HG02798 (cell line): ENCODE results near the gene GAS2L3.

Experiments
- ATAC-seq: cut with Tn5 transposase; IDR thresholded peaks from one replicate; pipeline ENCODE4 v1.9.1; 2021; ENCODE audit warnings: mild to moderate bottlenecking; ENCODE audit not compliant: unreplicated experiment, poor library complexity

Gene GAS2L3

DNA sequence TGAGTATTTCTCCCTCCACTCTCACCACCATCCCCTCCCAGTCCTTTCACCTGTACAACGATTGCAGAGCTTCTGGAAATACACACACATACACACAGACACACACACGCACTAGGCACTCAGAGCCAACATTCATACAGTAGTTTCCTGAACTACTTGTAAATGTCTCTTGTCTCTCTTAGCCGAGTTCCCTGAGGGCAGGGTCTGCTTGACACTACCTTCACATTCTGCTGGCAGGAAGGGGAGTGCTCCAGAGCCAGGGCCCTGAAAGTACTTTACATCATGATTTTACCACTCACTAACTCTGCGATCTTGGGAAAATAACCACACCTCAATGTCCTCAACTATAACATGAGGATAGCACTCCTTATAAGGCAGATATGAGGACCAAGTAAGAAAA lies 82.7 kb downstream of the GAS2L3 start:
- no peak for ATAC-seq

- ATAC-seq, result no peak
These were observed 83.4 kb downstream of the GAS2L3 start for GRCh38 chr12:100656856-100657255.

GRCh38 chr12:100661300-100661951 lies 87.9 kb downstream of the GAS2L3 start:
- peak; percentile 38 for ATAC-seq

- no peak for ATAC-seq
These were observed 93.1 kb downstream of the GAS2L3 start for GRCh38 chr12:100666588-100666987.

- ATAC-seq, result peak; percentile 79
These were observed 95.6 kb downstream of the GAS2L3 start for GRCh38 chr12:100668945-100669536.

GRCh38 chr12:100669922-100670321 lies 96.4 kb downstream of the GAS2L3 start:
- no peak for ATAC-seq

DNA sequence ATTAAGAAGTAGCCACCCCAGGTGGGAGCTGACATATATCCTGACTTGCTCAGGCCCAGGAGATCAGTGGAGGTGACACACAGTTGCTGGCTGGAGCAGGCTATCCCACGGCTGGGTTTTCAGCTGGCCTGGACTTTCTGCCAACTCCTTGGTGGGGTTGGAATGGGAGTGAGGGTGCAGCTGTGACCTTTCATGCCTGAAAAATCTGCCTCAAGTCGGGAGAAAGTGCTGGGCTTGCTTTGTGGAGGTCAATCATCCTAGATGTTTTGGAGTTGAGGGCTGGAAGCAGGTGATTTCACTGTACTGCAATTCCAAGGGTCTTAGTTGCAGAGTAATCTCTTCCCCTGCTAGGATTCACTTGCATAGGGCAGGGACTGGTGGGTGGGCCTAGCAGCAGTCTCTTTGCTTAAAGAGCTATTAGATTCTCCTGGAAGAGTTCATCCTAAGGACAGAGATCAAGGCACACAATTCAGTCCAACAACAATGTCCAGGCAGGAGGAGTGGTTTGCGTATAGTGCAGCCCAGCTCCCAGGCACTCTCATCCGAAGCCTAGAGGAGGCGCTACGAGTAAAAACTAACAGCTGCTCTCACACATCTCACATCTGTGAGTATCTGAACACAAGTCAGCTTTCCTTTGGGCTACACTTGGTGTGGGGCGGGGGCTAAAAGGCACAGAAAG lies 98.1 kb downstream of the GAS2L3 start:
- ATAC-seq, result no peak

DNA sequence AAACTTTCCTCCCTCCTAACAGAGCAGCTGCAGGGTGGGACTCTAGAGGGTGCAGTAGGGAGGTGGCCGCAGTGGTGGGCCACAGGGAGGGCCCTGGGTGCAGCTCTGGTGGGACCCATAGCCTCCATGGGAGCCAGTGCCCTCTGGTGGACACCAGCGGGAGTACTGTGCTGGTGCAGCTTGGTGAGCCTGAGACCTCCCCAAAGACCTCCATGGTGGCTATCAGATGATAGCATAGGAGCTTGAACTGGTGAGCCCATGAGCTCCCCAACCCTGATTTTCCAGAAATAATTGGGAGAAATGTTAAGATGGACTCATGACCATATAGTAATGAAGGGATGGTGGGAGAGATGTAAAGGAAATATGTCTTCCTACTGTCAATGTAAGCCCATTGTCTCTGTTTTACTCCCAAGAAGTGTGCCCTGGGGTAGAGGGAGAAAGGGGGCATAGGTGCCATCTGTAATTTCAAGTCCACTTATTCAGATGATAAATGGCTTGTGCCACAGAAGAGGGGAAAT lies 98.7 kb downstream of the GAS2L3 start:
- peak; percentile 80 for ATAC-seq

GRCh38 chr12:100674036-100674888 lies 100.8 kb downstream of the GAS2L3 start:
- ATAC-seq, result no peak
